PC-9 (cell line): Measurements from ENCODE around the gene SHMT1.
"Not testable (repeated sequence)": the region's sequence is repeated elsewhere in the genome, so short reads cannot be mapped to it uniquely, and the experiment has no call there.

ENCODE experiments used
- CTCF ChIP-seq: fragments of 200-600 bp; sonication (generic); conservative IDR thresholded peaks from 2 replicates; pipeline ENCODE4 v1.6.1; 2017; ENCODE audit warnings: mixed run types, antibody characterized with exemption, mild to moderate bottlenecking, moderate library complexity
- EZH2 ChIP-seq: fragments of 200-600 bp; sonication (generic); IDR thresholded peaks from 2 replicates; pipeline ENCODE4 v1.8.0; 2017; ENCODE audit warnings: antibody characterized with exemption, low read depth

GRCh38 chr17:18409321-18409720, 46.0 kb upstream of the SHMT1 start:
- not testable (repeated sequence) for TF ChIP-seq CTCF, EZH2
